Coronary artery (tissue), 2 donors: Measurements from ENCODE around the gene ACADS.

Source experiments
- DNase-seq: peaks from one replicate; pipeline ENCODE4 v3.0.0-alpha.2; 2017; ENCODE audit warnings: low spot score
- H3K27ac ChIP-seq, 2 donors: fragments of 200-600 bp; sonication (generic); one replicate each; pipeline ENCODE4 v1.5.1; 2016 to 2019
- H3K4me3 ChIP-seq: fragments of 200-600 bp; sonication (generic); 2 replicates; pipeline ENCODE4 v1.5.1; 2016; ENCODE audit warnings: mild to moderate bottlenecking, moderate library complexity
- TF ChIP-seq, protein P1 (sequence below): fragments of 200-600 bp; sonication (generic); IDR thresholded peaks from one replicate; pipeline ENCODE4 v1.5.1; 2019; ENCODE audit warnings: antibody characterized with exemption

Gene ACADS

DNA sequence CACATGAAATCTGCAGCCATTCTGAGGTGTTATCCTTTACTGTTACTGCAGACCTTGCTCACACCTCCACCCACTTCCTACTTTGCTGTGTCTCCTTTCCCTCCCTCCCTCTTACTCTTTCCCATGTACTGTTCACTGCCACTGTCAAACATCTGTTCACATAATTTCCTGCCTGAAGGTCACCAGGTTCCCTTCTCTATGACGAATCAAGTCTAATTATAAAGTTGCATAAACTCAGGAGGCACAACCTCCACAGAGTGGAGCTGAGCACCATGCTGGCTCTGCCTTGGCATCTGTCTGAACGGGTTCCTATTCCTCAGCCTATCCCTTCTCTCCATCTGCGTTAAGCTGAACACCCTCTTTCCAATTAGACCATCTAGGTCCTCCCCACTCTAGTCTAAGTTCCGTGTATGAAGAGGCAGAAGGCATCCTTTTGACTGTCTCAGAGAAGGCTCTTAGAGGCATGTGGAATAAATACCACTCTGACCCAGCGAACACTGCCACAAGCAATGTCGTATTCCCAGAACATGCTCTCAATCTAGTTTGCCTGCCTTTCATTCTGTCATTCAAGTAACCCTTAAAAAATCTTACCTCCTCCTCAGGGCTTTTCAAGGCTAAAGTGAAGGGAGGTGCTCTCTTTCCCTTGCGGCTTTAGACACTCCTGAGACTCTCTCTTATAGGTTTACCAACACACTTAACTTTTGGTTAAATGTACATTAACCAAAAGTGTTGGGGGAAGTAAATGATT, 48.7 kb downstream of the ACADS start:
- Histone ChIP-seq H3K27ac (no peak overlapping the region), H3K4me3 (no peak overlapping the region)
- TF ChIP-seq, protein P1, sequence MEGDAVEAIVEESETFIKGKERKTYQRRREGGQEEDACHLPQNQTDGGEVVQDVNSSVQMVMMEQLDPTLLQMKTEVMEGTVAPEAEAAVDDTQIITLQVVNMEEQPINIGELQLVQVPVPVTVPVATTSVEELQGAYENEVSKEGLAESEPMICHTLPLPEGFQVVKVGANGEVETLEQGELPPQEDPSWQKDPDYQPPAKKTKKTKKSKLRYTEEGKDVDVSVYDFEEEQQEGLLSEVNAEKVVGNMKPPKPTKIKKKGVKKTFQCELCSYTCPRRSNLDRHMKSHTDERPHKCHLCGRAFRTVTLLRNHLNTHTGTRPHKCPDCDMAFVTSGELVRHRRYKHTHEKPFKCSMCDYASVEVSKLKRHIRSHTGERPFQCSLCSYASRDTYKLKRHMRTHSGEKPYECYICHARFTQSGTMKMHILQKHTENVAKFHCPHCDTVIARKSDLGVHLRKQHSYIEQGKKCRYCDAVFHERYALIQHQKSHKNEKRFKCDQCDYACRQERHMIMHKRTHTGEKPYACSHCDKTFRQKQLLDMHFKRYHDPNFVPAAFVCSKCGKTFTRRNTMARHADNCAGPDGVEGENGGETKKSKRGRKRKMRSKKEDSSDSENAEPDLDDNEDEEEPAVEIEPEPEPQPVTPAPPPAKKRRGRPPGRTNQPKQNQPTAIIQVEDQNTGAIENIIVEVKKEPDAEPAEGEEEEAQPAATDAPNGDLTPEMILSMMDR: no peak
- DNase-seq: no peak

- H3K27ac ChIP-seq: no peak overlapping the region
- no peak for DNase-seq
- TF ChIP-seq, protein P1: no peak
- H3K4me3 ChIP-seq: no peak overlapping the region
Measured at GRCh38 chr12:120775862-120776552, 50.4 kb downstream of the ACADS start.

- no peak for DNase-seq
- Histone ChIP-seq H3K27ac (no peak overlapping the region), H3K4me3 (no peak overlapping the region)
- TF ChIP-seq, protein P1: no peak
Measured at GRCh38 chr12:120783197-120783596, 57.6 kb downstream of the ACADS start.

GRCh38 chr12:120784804-120785203, 59.2 kb downstream of the ACADS start:
- H3K27ac ChIP-seq: no peak overlapping the region
- no peak for DNase-seq
- TF ChIP-seq, protein P1: no peak
- no peak overlapping the region for H3K4me3 ChIP-seq

GRCh38 chr12:120787889-120788288, 62.3 kb downstream of the ACADS start:
- H3K27ac ChIP-seq: no peak overlapping the region
- DNase-seq: no peak
- H3K4me3 ChIP-seq: no peak overlapping the region
- TF ChIP-seq, protein P1: no peak
